K562 (cell line): ENCODE measurements around the gene SARS1. TPM values are rescaled to one million over a fixed set of nuclear protein-coding genes. Genes with fewer than 3 reads are reported as not detected.
"Not testable (repeated sequence)": the region's sequence is repeated elsewhere in the genome, so short reads cannot be mapped to it uniquely, and the experiment has no call there.

ENCODE experiments used
- ATAC-seq: fragments of 200-7000 bp; cut with Tn5 transposase; 3 replicates; pipeline ENCODE4 v1.9.1; 2020; ENCODE audit warnings: moderate library complexity
- BruUV-seq: library from RNA; stranded (reverse); fragments of 400-500 nt; replicated peaks from 2 replicates; lab custom pipeline; 2021; lab: Mats Ljungman, UMichigan
- CTCF ChIA-PET: fragments of 300-600 bp; formaldehyde crosslinking; extraction: SDS; loops from one replicate; lab custom pipeline; 2021; ENCODE audit warnings: low intra/inter-chr PET ratio; lab: Yijun Ruan, JAX
- POLR2A ChIA-PET: fragments of 300-600, 350-650 bp; sonication (Branson Sonifier 250); formaldehyde crosslinking; extraction: SDS; loops from one replicate; lab custom pipeline; 2021; ENCODE audit warnings: antibody characterized with exemption, inconsistent platforms; lab: Yijun Ruan, JAX
- DNase-seq, 4 experiments: peaks; one replicate each; pipeline versions ENCODE4 v3.0.0 to v3.0.0-alpha.2; 2011 to 2018; ENCODE audit warnings: low spot score in 3 of 4, mixed read lengths in 3 of 4; ENCODE audit errors: extremely low read depth in 1 of 4
- FAIRE-seq: peaks from 2 replicates; lab custom pipeline; 2011; peaks lifted over from hg19 to GRCh38; lab: Jason Lieb, UNC
- H2AFZ ChIP-seq: 2 replicates; pipeline ENCODE4 v1.6.0; 2011; ENCODE audit warnings: low read depth, low read length, control low read depth, inconsistent platforms
- H3K27ac ChIP-seq: fragments of 200-600 bp; 3 replicates; pipeline ENCODE4 v1.8.0; 2011; ENCODE audit warnings: low read depth, mild to moderate bottlenecking, control low read depth, inconsistent platforms, low read length, moderate library complexity, mixed read lengths; ENCODE audit errors: extremely low read depth
- H3K27me3 ChIP-seq, 2 experiments: fragments of 300-600 bp in 1 of 2; 2 replicates in 1 of 2; 3 replicates in 1 of 2; pipeline versions ENCODE4 v1.6.0 to v1.8.0; 2011; ENCODE audit warnings: inconsistent platforms in 2 of 2, low read length in 2 of 2, mild to moderate bottlenecking in 1 of 2, mixed read lengths in 1 of 2, moderate library complexity in 1 of 2; ENCODE audit not compliant: control insufficient read depth in 2 of 2, insufficient read depth in 2 of 2
- H3K36me3 ChIP-seq: fragments of 300-600 bp; 3 replicates; pipeline ENCODE4 v1.8.0; 2011; ENCODE audit warnings: mild to moderate bottlenecking, low read length, inconsistent platforms; ENCODE audit not compliant: control insufficient read depth, insufficient read depth
- H3K4me1 ChIP-seq, 2 experiments: fragments of 200-600 bp in 1 of 2; replicated peaks in 1 of 2; 2 replicates in 1 of 2; 3 replicates in 1 of 2; pipeline versions ENCODE4 v1.5.1 to v1.8.0; 2011; ENCODE audit warnings: inconsistent platforms in 2 of 2, low read length in 2 of 2, mild to moderate bottlenecking in 1 of 2, mixed read lengths in 1 of 2, moderate library complexity in 1 of 2; ENCODE audit not compliant: control insufficient read depth in 2 of 2, insufficient read depth in 2 of 2
- H3K4me2 ChIP-seq: 2 replicates; pipeline ENCODE4 v1.6.1; 2011; ENCODE audit warnings: low read length, control low read depth, inconsistent platforms, mixed read lengths; ENCODE audit not compliant: insufficient read depth
- H3K4me3 ChIP-seq: fragments of 200-600 bp; sonication (generic), shearing (Covaris generic); 2 replicates; pipeline ENCODE4 v1.5.1; 2016; ENCODE audit warnings: control low read depth, inconsistent platforms
- H3K79me2 ChIP-seq: fragments of 200-600 bp; 3 replicates; pipeline ENCODE4 v1.8.0; 2011; ENCODE audit warnings: low read length, inconsistent platforms; ENCODE audit not compliant: control insufficient read depth, insufficient read depth
- H3K9ac ChIP-seq, 2 experiments: 2 replicates each; pipeline versions ENCODE4 v1.6.0 to v1.6.1; 2011; ENCODE audit warnings: low read depth in 2 of 2, low read length in 2 of 2, control low read depth in 1 of 2, inconsistent platforms in 1 of 2, mild to moderate bottlenecking in 1 of 2, mixed read lengths in 1 of 2; ENCODE audit not compliant: insufficient read depth in 1 of 2
- H3K9me1 ChIP-seq: one replicate; pipeline ENCODE4 v1.6.0; 2011; ENCODE audit warnings: inconsistent platforms, mild to moderate bottlenecking, low read length, moderate library complexity; ENCODE audit not compliant: control insufficient read depth, insufficient read depth
- H3K9me3 ChIP-seq: replicated peaks from 2 replicates; pipeline ENCODE4 v1.5.1; 2011; ENCODE audit warnings: low read depth, low read length, inconsistent platforms; ENCODE audit not compliant: control insufficient read depth, insufficient read depth
- H4K20me1 ChIP-seq: replicated peaks from 2 replicates; pipeline ENCODE4 v1.6.1; 2011; ENCODE audit warnings: low read length, inconsistent platforms, mixed read lengths; ENCODE audit not compliant: control insufficient read depth, insufficient read depth
- ATF7 ChIP-seq: fragments of 450-650 bp; IDR thresholded peaks from 2 replicates; pipeline ENCODE4 v1.7.1; 2014; ENCODE audit warnings: mild to moderate bottlenecking, moderate library complexity
- CEBPG ChIP-seq, 3 experiments: fragments of 200-800 bp in 1 of 3; sonication (Bioruptor generic) in 1 of 3; sonication (generic) in 1 of 3; formaldehyde crosslinking in 1 of 3; IDR thresholded peaks in 2 of 3; conservative IDR thresholded peaks in 1 of 3; 2 replicates each; pipeline versions ENCODE4 v1.6.1 to v1.8.0; 2016 to 2022; ENCODE audit warnings: missing compliant biosample characterization in 2 of 3, missing genetic modification characterization in 2 of 3, mild to moderate bottlenecking in 1 of 3, missing genetic modification reagents in 1 of 3
- NR2C1 ChIP-seq, 2 experiments: fragments of 450-650 bp; IDR thresholded peaks; 2 replicates each; pipeline ENCODE4 v1.6.1; 2017; ENCODE audit warnings: mild to moderate bottlenecking in 2 of 2, antibody characterized with exemption in 1 of 2, inconsistent platforms in 1 of 2, missing compliant biosample characterization in 1 of 2, missing genetic modification characterization in 1 of 2
- REST ChIP-seq, 2 experiments: fragments of 450-650 bp; formaldehyde crosslinking in 1 of 2; IDR thresholded peaks; 2 replicates each; pipeline versions ENCODE4 v1.4.0 to v1.6.1; 2014 to 2020; ENCODE audit warnings: mild to moderate bottlenecking in 2 of 2, borderline replicate concordance in 1 of 2, low read depth in 1 of 2
- SMAD4 ChIP-seq: fragments of 250-450 bp; sonication (Bioruptor Pico); conservative IDR thresholded peaks from 2 replicates; pipeline ENCODE4 v1.8.0; 2021; ENCODE audit warnings: inconsistent platforms, mild to moderate bottlenecking, moderate library complexity
- SRF ChIP-seq, 2 experiments: fragments of 250-450, 450-650 bp in 1 of 2; sonication (Bioruptor Pico) in 1 of 2; sonication (generic) in 1 of 2; formaldehyde crosslinking; IDR thresholded peaks; 2 replicates each; pipeline versions ENCODE4 v1.5.0 to v1.5.1; 2020 to 2022; ENCODE audit warnings: mild to moderate bottlenecking in 1 of 2, missing genetic modification reagents in 1 of 2
- TFE3 ChIP-seq: fragments of 450-650 bp; formaldehyde crosslinking; IDR thresholded peaks from 2 replicates; pipeline ENCODE4 v1.4.0; 2020; ENCODE audit warnings: mild to moderate bottlenecking, mixed read lengths
- TRIM24 ChIP-seq, 2 experiments: fragments of 450-650 bp; IDR thresholded peaks; 2 replicates each; pipeline ENCODE4 v1.6.1; 2016
- ZNF589 ChIP-seq: fragments of 200-800 bp; sonication (Bioruptor generic); IDR thresholded peaks from 2 replicates; pipeline ENCODE4 v1.6.1; 2016; ENCODE audit warnings: low read depth, missing genetic modification characterization, missing compliant biosample characterization
- WGBS: fragments of 100-300 bp; shearing (Covaris generic); methylation state at CpG from one replicate; pipeline ENCODE4 v1.1.6; 2016; ENCODE audit warnings: low coverage, mixed read lengths; ENCODE audit not compliant: insufficient coverage; ENCODE audit errors: missing lambda C conversion rate; 5-methylcytosine and 5-hydroxymethylcytosine counted together
- in situ Hi-C: fragments of 300-500 bp; cut with MboI; formaldehyde crosslinking; loops from 4 replicates; pipeline ENCODE4 v1.15.0; 2018; ENCODE audit warnings: inconsistent platforms, mixed read lengths
- intact Hi-C: fragments of 100-400 bp; cut with micrococcal nuclease; formaldehyde crosslinking; loops from 2 replicates; pipeline ENCODE4 v1.14.2; 2022
- polyA plus RNA-seq, 8 experiments: library from polyadenylated mRNA; depleted of rRNA in 4 of 8; stranded (reverse) in 5 of 8; unstranded in 3 of 8; fragments of >200 nt; fragmentation: Nextera tagmentation in 2 of 8; fragmentation: Illumina TruSeq in 1 of 8; extraction: Ambion mirVana in 2 of 8; extraction: Trizol in 1 of 8; gene quantifications; 2 replicates each; pipeline versions ENCODE4 v1.2.1 to v1.2.3, GENCODE V29; 2011 to 2014; ENCODE audit warnings: inconsistent platforms in 1 of 8, missing spikeins in 1 of 8
- total RNA-seq, 7 experiments: library from RNA; depleted of rRNA in 6 of 7; stranded (reverse); fragments of >200 nt in 6 of 7; fragmentation: Illumina TruSeq in 2 of 7; extraction: Trizol in 2 of 7; gene quantifications; 2 replicates each; pipeline versions ENCODE4 v1.2.1 to v1.2.3, GENCODE V29; 2011 to 2021; ENCODE audit warnings: low replicate concordance in 1 of 7

SARS1 gene
- total and polyA plus RNA-seq, 9 of the 15 experiments (the other 6 are each of a cell fraction or from before 2014, with no cell fraction given), result 221 to 623 (median 254) TPM

- H4K20me1 ChIP-seq; H2AFZ ChIP-seq; in situ Hi-C loops; intact Hi-C loops; BruUV-seq; H3K4me2 ChIP-seq; POLR2A ChIA-PET; H3K27me3 ChIP-seq; H3K4me3 ChIP-seq; H3K9ac ChIP-seq; FAIRE-seq; ATAC-seq; H3K27ac ChIP-seq; CTCF ChIA-PET; H3K9me1 ChIP-seq; H3K9me3 ChIP-seq; DNase-seq; H3K36me3 ChIP-seq; TF ChIP-seq REST (CRISPR knock-in tag; IDR thresholded peaks at IDR 0.05; ENCODE audit: low read depth); NR2C1 (IDR thresholded peaks at IDR 0.05): not testable (repeated sequence)
- peaks cover 28 to 31% of the 10 kb centered on the region in 2 experiments for H3K4me1 ChIP-seq
- whole genome bisulfite sequencing, result 63% methylated on average over 5 of the region's 5 CpGs
- H3K79me2 ChIP-seq, result peaks cover 21% of the 10 kb centered on the region
- TF ChIP-seq CEBPG (CRISPR knock-in tag; IDR thresholded peaks at IDR 0.05) (peak; percentile 72), CEBPG (tag; conservative IDR thresholded peaks at IDR 0.05 in 1 of 2, IDR thresholded peaks at IDR 0.05 in 1 of 2) (peak in 1 of 2 experiments; percentile 79; a peak in 2 of 4 replicates), REST (IDR thresholded peaks at IDR 0.05; ENCODE audit: borderline replicate concordance) (peak; percentile 68), SRF (CRISPR knock-in tag; IDR thresholded peaks at IDR 0.05) (peak in 1 of 2 experiments; percentile 78; a peak in 2 of 4 replicates), NR2C1 (tag; IDR thresholded peaks at IDR 0.05) (0 out of 2 replicates have a peak, but pooled peaks have one; percentile 15), SMAD4 (0 out of 2 replicates have a peak, but pooled peaks have one; percentile 16), TRIM24 (IDR thresholded peaks at IDR 0.05) (peak; percentile 68 to 71; a peak in 2 of 4 replicates), ZNF589 (peak; percentile 39; the same call in 1 of the 2 replicates), TFE3 (CRISPR knock-in tag) (0 out of 2 replicates have a peak, but pooled peaks have one; percentile 7), ATF7 (peak; percentile 75; the same call in 1 of the 2 replicates)
Observed at GRCh38 chr1:109286762-109287161, 73.0 kb downstream of the SARS1 start.
